HG02885 (cell line): ENCODE data around the gene TOM1L2.

Experiments used
- ATAC-seq: cut with Tn5 transposase; IDR thresholded peaks from one replicate; pipeline ENCODE4 v1.9.1; 2021; ENCODE audit warnings: mild to moderate bottlenecking; ENCODE audit not compliant: unreplicated experiment, poor library complexity

TOM1L2 gene

GRCh38 chr17:17840751-17841591 lies 131.2 kb downstream of the TOM1L2 start:
- ATAC-seq: no peak

GRCh38 chr17:17839791-17840707 lies 132.2 kb downstream of the TOM1L2 start:
- ATAC-seq: peak; percentile 72

- no peak for ATAC-seq
These were observed 133.9 kb downstream of the TOM1L2 start for GRCh38 chr17:17837966-17838962.

GRCh38 chr17:17837380-17837821 lies 134.8 kb downstream of the TOM1L2 start:
- ATAC-seq: no peak

- ATAC-seq: peak; percentile 36
These were observed 135.3 kb downstream of the TOM1L2 start, which contains the start of gene SREBF1 for GRCh38 chr17:17836818-17837379. SREBF1 (minus strand) TSS chr17:17836986; CDS start chr17:17836817, 169 bp downstream.

GRCh38 chr17:17836250-17836817 lies 135.9 kb downstream of the TOM1L2 start:
- peak; percentile 72 for ATAC-seq

GRCh38 chr17:17835415-17836249 lies 136.6 kb downstream of the TOM1L2 start:
- ATAC-seq: no peak

- no peak for ATAC-seq
These were observed 137.2 kb downstream of the TOM1L2 start for GRCh38 chr17:17834974-17835373.

GRCh38 chr17:17833658-17834357 lies 138.4 kb downstream of the TOM1L2 start:
- no peak for ATAC-seq

GRCh38 chr17:17832032-17832363 lies 140.2 kb downstream of the TOM1L2 start:
- ATAC-seq: no peak

GRCh38 chr17:17831208-17832031 lies 140.8 kb downstream of the TOM1L2 start:
- no peak for ATAC-seq

GRCh38 chr17:17830740-17831207 lies 141.4 kb downstream of the TOM1L2 start:
- ATAC-seq: no peak

GRCh38 chr17:17830269-17830567 lies 142.0 kb downstream of the TOM1L2 start:
- ATAC-seq: no peak

GRCh38 chr17:17827826-17828621 lies 144.2 kb downstream of the TOM1L2 start:
- no peak for ATAC-seq

GRCh38 chr17:17826942-17827785 lies 145.0 kb downstream of the TOM1L2 start:
- ATAC-seq: no peak
